ENCODE data around the gene ANKRD11.
"Not testable (repeated sequence)": the region's sequence is repeated elsewhere in the genome, so short reads cannot be mapped to it uniquely, and the experiment has no call there.

Gene ANKRD11

DNA sequence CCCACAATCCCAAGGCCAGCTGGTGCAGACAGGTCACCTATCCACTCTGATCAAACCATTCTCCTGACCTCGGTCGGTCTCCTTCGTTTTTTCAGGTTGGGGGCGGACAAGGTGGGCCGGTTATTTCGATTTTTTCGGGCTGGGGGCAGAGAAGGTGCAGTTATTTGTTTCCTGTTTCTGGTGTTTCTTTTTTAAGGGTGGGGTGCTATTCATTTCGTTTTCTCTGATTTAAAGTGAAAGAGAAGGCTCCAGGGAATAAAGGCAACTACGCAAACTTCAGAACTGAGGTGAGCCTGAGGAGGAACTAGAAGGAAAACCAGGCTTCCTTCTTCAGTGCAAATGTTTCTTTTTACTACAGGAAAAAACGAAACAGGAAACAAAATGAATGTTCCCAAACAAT, 64.8 kb downstream of the ANKRD11 start:
- no peak for DNase-seq

DNA sequence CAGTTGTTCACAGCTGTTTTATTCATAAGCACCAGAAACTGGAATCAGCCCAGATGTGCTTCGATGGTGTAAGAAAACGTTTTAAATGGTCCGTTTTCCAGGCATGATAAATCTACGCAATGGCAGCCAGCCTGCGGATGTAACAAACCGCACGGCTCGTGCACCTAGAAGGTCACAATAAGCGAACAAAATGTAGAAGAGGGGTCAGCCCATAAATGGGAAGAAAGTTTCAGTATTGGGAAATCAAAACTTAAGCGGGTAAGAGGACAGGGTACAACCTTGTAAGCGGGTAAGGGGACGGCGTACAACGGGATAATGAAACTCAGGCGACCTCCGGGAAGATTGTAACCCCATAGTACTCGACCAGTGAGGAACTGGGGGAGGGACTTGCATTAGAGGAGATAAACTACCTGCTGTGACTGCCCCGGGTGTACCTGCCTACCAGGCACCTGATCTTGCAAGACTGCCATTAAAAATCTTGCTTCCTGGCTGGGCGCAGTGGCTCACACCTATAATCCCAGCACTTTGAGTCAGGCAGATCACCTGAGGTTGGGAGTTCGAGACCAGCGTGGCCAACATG, 66.6 kb downstream of the ANKRD11 start:
- DNase-seq, result no peak

- DNase-seq, result no peak
Measured at GRCh38 chr16:89422905-89423630, 67.3 kb downstream of the ANKRD11 start.

- no peak for DNase-seq
Measured at GRCh38 chr16:89422527-89422904, 67.8 kb downstream of the ANKRD11 start.

DNA sequence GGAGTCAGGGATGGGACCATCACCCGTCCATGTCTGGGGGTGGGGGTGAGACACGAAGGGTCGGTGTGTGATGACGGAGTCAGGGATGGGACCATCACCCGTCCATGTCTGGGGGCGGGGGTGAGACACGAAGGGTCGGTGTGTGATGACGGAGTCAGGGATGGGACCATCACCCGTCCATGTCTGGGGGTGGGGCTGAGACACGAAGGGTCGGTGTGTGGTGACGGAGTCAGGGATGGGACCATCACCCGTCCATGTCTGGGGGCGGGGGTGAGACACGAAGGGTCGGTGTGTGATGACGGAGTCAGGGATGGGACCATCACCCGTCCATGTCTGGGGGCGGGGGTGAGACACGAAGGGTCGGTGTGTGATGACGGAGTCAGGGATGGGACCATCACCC, 69.1 kb downstream of the ANKRD11 start:
- DNase-seq, result not testable (repeated sequence)

- no peak for DNase-seq
Measured at GRCh38 chr16:89420204-89420603, 70.2 kb downstream of the ANKRD11 start.

GRCh38 chr16:89418352-89418751, 72.0 kb downstream of the ANKRD11 start:
- DNase-seq, result no peak

GRCh38 chr16:89417352-89417751, 73.0 kb downstream of the ANKRD11 start:
- no peak for DNase-seq

DNA sequence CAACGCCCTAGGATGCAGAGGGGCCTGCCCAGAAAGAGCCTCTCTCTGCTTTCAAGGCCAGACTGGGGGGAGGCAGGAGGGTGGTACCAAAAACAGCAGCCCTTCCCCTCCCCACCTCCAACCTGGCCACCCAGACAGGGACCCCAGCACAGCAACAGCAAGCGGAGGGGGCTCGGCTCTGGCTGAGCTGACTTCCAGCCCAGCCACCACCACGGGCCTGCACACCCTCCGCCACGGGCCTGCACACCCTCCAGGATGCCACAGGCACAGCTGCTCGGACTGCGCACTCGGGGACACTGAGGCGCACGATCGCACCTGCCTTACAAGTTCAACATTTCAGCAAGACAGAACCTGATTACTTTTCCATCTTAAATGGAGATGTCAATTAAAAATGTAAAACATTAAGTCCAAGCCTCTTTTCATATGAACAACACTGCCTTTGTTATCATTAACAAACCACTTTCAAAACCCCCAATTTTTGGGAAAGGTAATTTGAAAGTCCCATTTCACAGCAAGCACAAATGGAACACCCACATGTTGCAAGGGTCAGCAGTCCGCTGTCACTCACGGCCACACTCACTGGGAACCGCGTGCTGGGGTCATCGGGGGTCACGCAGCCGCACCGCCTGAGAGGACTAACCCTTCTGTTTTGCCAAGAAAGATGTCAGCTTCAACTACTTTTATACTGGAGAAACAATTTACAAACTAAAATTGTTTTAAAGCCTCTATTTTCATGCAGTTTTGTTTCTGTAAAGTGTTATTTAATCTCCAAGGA, 76.4 kb downstream of the ANKRD11 start:
- no peak for DNase-seq

GRCh38 chr16:89412811-89413210, 77.5 kb downstream of the ANKRD11 start:
- no peak for DNase-seq

- no peak for DNase-seq
Measured at GRCh38 chr16:89411335-89411850, 79.0 kb downstream of the ANKRD11 start.

GRCh38 chr16:89410794-89411309, 79.5 kb downstream of the ANKRD11 start:
- DNase-seq, result no peak

GRCh38 chr16:89410322-89410721, 80.0 kb downstream of the ANKRD11 start:
- no peak for DNase-seq

GRCh38 chr16:89409161-89409711, 81.1 kb downstream of the ANKRD11 start:
- no peak for DNase-seq

DNA sequence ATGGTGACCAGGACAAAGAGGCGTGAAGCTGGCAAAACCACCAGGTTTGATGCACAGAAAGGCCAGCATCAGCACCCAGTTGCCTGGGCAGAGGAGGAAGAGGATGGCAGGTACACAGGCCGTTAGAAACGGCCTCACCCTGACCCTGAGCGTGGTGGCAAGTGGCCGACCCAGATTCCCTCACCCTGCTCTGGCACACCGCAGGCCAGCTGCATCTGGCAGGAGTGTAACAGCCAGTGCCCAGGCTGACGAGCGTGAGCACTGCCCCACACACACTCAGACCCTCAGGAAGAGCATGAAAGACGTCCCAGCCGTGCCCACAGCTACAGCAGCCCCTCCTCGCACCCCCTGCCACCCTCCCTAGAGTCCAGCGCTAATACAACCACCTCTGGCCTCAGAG, 82.0 kb downstream of the ANKRD11 start:
- DNase-seq, result no peak

DNA sequence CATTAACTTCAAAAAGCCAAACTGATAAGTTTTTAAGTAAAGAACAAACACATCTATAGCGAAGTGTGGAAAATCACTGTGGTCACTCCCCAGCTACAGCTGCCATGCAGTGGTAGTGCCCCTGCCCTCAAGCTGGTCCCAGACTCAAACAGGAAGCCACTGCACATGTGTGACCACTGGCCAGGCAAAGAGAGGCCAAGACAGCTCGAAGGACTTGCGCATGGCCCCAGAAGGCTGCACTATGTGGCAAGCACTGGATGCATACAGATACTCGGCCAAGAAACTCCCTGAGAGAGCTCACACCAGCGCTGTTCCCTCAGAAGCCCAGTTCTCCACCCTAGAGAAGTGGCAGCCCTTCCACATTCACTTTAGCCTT, 82.4 kb downstream of the ANKRD11 start:
- DNase-seq, result no peak

DNA sequence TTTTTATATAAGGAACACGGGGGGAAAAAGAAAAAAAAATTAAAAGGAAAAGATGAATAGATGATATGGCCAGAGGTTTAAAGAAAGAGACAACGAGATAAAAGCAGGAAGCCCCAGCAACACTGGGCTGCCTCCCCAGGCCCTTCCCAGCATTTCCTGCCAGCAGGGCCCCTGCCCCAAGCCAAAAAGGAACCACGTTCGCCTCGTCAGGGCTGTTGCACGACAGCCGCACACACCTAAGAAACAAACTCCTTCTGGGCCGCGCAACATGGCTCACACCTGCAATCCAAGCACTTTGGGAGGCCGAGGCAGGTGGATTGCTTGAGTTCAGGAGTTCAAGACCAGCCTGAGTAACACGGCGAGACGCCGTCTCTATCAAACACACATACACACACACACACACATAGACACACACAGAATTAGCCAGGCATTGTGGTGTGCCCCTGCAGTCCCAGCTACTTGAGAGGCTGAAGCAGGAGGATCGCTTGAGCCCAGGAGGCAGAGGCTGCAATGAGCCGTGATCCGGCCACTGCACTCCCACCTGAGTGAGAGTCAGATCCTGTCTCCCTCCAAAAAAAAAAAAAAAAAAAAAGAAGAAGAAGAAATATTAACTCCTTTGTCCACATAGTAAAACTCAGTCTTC, 83.0 kb downstream of the ANKRD11 start:
- DNase-seq, result no peak

DNA sequence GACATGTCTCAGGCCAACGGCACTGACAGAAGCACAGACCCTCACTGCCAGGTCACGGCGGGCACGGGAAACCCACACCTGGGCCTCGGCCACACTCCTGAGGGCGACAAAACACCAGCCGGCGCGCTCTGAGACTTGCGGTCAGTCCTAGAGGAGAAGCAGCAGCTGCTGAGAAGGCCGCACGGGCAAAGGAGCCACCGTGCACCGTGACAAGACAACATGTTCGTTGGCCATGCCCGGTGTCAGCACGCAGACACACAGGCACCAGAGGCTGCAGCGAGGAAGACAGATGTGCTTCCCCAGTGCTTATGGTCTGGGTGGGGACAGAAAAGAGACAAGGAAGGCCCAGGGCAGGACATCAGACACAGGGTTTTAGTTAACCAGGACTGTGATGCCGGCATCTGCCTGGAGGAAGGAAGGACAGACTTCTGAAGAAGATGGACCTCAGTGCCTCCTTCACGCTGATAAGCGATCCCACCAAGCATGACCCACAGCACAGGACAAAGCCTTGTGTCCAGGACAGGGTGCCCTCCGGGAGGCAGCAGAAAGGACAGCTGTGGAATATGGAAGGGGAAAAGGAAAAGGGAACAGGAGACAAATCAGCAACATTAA, 84.0 kb downstream of the ANKRD11 start:
- no peak for DNase-seq

GRCh38 chr16:89404561-89404960, 85.8 kb downstream of the ANKRD11 start:
- no peak for DNase-seq

DNA sequence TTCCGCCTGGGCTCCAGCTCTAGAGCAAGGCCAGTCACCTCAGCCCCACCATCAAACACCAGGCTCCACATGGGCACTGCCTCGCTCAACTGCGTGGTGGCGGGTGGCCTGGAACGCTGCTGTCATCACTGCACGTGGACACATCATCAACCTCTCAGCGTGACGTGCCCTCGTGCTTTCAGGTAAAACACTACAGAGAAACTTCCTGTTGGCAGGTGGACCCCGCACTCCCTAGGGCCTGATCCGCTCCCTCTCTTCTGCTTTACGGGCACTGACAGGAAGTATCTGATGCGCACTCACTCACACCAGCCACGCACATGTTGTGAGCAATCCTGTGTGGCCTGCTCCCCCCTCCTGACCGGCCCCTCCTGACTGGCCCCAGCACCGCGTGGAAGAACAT, 87.4 kb downstream of the ANKRD11 start:
- DNase-seq, result no peak

DNA sequence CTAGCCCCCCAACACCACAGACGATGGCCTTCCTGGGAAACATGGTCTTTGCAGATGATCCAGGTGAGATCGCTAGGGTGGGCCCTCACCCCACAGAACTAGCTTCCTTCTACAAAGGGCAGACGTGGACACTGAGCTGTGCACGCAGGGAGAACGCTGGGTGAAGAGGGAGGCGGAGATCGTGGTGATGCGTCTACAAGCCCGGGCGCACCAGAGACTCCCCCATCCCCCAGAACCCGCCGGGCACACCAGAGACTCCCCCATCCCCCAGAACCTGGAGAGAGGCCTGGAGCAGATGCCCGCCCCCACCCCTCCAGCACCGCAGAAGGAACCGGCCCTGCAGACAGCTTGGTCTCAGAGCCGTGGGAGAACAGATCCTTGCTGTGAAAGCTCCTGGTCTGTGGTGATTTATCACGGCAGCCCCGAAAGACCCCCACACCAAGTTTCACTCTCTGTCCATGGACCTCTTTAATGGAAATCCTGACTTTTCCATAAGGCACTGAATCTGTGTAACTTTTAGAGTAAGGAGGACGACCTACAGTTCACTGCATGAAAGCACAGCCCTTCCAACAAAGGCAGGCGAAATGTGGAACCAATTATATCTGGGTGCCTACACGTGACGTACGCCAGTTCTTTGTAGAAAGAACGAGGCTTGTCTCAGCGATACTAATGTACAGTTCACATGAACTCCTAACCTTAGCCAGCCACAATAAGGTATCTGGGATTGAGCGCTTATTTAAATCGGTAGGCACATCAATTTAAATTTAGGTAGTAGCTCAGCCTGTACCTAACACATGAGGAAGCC, 88.5 kb downstream of the ANKRD11 start:
- DNase-seq, result no peak

DNA sequence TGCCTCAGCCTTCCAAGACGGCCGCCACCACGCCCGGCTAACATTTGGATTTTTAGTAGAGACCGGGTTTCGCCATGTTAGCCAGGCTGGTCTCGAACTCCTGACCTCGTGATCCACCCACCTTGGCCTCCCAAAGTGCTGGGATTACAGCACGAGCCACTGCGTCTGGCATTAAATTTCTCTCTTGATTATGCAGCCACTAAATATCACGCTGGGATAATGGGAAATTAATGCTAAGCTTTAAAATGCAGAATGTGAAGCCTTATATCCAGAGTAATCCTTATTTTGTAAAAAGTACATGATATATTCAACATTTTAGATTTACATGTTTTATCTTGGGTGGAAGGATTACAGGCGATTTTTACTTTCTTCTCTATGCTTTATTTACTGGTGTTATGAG, 89.2 kb downstream of the ANKRD11 start:
- no peak for DNase-seq
